NB4 (cell line): ENCODE data around the gene UCN2.

Source experiments
- MYC ChIP-seq: IDR thresholded peaks from 2 replicates; pipeline ENCODE4 v1.6.1; 2011; ENCODE audit warnings: low read depth, low read length
- POLR2A ChIP-seq: IDR thresholded peaks from 2 replicates; pipeline ENCODE4 v1.6.1; 2011; ENCODE audit warnings: mild to moderate bottlenecking; ENCODE audit not compliant: insufficient read length; ENCODE audit errors: extremely low read depth
- TF ChIP-seq, protein P1 (sequence below): IDR thresholded peaks from one replicate; pipeline ENCODE4 v1.5.1; 2012; ENCODE audit warnings: low read depth, low read length

DNA sequence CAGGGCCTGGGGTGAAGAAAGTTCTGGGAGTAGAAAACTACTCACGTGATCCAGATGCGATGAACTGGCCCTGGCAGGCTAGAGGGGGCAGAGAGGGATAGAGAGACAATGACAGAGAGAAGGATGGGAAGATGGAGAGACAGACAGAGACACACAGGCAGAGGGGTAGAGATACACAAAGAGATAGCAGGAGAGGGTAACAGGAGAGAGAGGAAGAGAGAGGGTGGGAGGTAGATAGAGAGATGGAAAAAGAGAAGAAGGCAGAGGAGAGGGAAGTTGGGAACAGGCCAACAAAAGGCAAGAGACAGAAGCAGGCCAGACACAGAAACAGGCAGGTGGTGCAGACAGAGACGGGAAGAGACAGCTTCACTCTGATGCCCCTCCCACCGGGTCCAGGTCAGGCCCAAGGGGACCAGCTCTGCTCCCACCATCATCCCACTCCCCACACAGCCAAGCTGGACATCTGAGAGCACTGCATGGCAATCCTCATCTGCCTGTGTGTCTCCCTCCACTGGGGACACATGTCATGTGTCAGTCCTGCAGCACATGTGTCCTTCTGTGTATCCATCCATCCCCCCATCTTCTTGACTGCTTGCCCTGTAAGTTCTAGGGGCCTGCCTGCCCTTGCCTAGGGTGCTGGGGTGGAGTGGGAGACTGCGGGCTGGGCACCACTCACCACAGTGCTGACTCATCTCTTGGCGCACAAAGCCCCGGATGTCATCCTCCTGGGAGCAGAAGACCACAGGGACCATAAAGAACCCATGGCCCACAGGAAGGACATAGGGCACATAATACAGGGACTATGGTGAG is 2.2 kb upstream of the UCN2 start:
- TF ChIP-seq POLR2A (no peak), MYC (0 out of 2 replicates have a peak, but pooled peaks have one; percentile 38)
- TF ChIP-seq, protein P1, sequence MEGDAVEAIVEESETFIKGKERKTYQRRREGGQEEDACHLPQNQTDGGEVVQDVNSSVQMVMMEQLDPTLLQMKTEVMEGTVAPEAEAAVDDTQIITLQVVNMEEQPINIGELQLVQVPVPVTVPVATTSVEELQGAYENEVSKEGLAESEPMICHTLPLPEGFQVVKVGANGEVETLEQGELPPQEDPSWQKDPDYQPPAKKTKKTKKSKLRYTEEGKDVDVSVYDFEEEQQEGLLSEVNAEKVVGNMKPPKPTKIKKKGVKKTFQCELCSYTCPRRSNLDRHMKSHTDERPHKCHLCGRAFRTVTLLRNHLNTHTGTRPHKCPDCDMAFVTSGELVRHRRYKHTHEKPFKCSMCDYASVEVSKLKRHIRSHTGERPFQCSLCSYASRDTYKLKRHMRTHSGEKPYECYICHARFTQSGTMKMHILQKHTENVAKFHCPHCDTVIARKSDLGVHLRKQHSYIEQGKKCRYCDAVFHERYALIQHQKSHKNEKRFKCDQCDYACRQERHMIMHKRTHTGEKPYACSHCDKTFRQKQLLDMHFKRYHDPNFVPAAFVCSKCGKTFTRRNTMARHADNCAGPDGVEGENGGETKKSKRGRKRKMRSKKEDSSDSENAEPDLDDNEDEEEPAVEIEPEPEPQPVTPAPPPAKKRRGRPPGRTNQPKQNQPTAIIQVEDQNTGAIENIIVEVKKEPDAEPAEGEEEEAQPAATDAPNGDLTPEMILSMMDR = no peak
